Mammary microvascular endothelial cell (primary cell): Measurements from ENCODE around the gene CCDC102A. TPM values are rescaled to one million over a fixed set of nuclear protein-coding genes. Genes with fewer than 3 reads are reported as not detected.

Experiments used
- total RNA-seq: library from RNA; depleted of rRNA; stranded (reverse); fragments of >200 nt; gene quantifications from 2 replicates; pipeline ENCODE4 v1.2.3, GENCODE V29; 2015

The CCDC102A gene
- 13.4 and 17.4 TPM in 2 replicates for total RNA-seq

GRCh38 chr16:57536306-57537193 is at the start of gene CCDC102A:
CCDC102A (minus strand) TSS chr16:57536571; CDS start chr16:57529177, 7,394 bp downstream.

GRCh38 chr16:57485916-57486857 is 50.2 kb downstream of the CCDC102A start, which contains the start of gene DOK4:
DOK4 (minus strand) TSS chr16:57486493; CDS start chr16:57479507, 6,986 bp downstream.

GRCh38 chr16:57462209-57462977 is 74.0 kb downstream of the CCDC102A start, which contains the start of gene POLR2C:
POLR2C (plus strand) TSS chr16:57462679; CDS start chr16:57462725, 46 bp downstream.

Other genes with a start within 250 kb of the CCDC102A start
- gene CCL22, start 177.8 kb downstream of the CCDC102A start, total RNA-seq = not detected in 2 replicates
- 5.1 and 6.1 TPM in 2 replicates for gene CX3CL1, start 164.1 kb downstream of the CCDC102A start, total RNA-seq
- not detected in 2 replicates for gene CCL17, start 131.8 kb downstream of the CCDC102A start, total RNA-seq
- gene CIAPIN1, start 89.2 kb downstream of the CCDC102A start, total RNA-seq = 59.5 and 68.2 TPM in 2 replicates
- gene COQ9, start 89.1 kb downstream of the CCDC102A start, total RNA-seq = 44.5 and 45.7 TPM in 2 replicates
- gene POLR2C, start 73.9 kb downstream of the CCDC102A start, total RNA-seq = 96.7 and 107 TPM in 2 replicates
- 7.8 and 10.1 TPM in 2 replicates for gene DOK4, start 50.1 kb downstream of the CCDC102A start, total RNA-seq
- gene ADGRG5, start 6.1 kb upstream of the CCDC102A start, total RNA-seq = not detected in 2 replicates
- gene ADGRG1, start 92.1 kb upstream of the CCDC102A start, total RNA-seq = 321 and 415 TPM in 2 replicates
- 0.13 and 0.34 TPM in 2 replicates for gene ADGRG3, start 131.7 kb upstream of the CCDC102A start, total RNA-seq
- not detected in 2 replicates for gene DRC7, start 158.2 kb upstream of the CCDC102A start, total RNA-seq
- gene KATNB1, start 199.2 kb upstream of the CCDC102A start, total RNA-seq = 38.5 and 40.3 TPM in 2 replicates